Endodermal cell (in vitro differentiated cells): ENCODE results near the gene TFF1. TPM values are rescaled to one million over a fixed set of nuclear protein-coding genes. Genes with fewer than 3 reads are reported as not detected.

ENCODE experiments used
- DNase-seq: peaks from one replicate; pipeline ENCODE4 v3.0.0-alpha.2; 2017
- H3K27ac ChIP-seq: 2 replicates; pipeline ENCODE4 v1.5.1; 2013; ENCODE audit warnings: mild to moderate bottlenecking, low read depth, low read length, moderate library complexity
- H3K27me3 ChIP-seq: 2 replicates; pipeline ENCODE4 v1.6.1; 2013; ENCODE audit warnings: mild to moderate bottlenecking, low read length, moderate library complexity; ENCODE audit not compliant: insufficient read depth, control insufficient read depth, poor library complexity, severe bottlenecking
- H3K36me3 ChIP-seq: 2 replicates; pipeline ENCODE4 v1.7.0; 2013; ENCODE audit warnings: mild to moderate bottlenecking, low read length, moderate library complexity; ENCODE audit not compliant: control insufficient read depth, insufficient read depth
- H3K4me1 ChIP-seq: one replicate; pipeline ENCODE4 v1.7.0; 2013; ENCODE audit warnings: low read length; ENCODE audit not compliant: control insufficient read depth, insufficient read depth
- H3K4me3 ChIP-seq: 2 replicates; pipeline ENCODE4 v1.5.1; 2013; ENCODE audit warnings: mild to moderate bottlenecking, low read length, moderate library complexity
- H3K9ac ChIP-seq: 2 replicates; pipeline ENCODE4 v1.6.1; 2013; ENCODE audit warnings: mild to moderate bottlenecking, low read length, moderate library complexity; ENCODE audit not compliant: poor library complexity, severe bottlenecking; ENCODE audit errors: extremely low read depth
- H3K9me3 ChIP-seq: 2 replicates; pipeline ENCODE4 v1.6.1; 2013; ENCODE audit warnings: mild to moderate bottlenecking, low read length, moderate library complexity; ENCODE audit not compliant: control insufficient read depth
- H3K27ac Mint-ChIP-seq: 2 replicates; pipeline ENCODE4 v1.8.0; 2020; ENCODE audit warnings: mixed read lengths
- H3K27me3 Mint-ChIP-seq: 2 replicates; pipeline ENCODE4 v1.8.0; 2021; ENCODE audit warnings: mild to moderate bottlenecking, mixed read lengths; ENCODE audit not compliant: insufficient read depth
- H3K36me3 Mint-ChIP-seq: 2 replicates; pipeline ENCODE4 v1.8.0; 2020; ENCODE audit warnings: low read depth, mixed read lengths
- H3K4me1 Mint-ChIP-seq: 2 replicates; pipeline ENCODE4 v1.8.0; 2020; ENCODE audit warnings: mixed read lengths
- H3K4me3 Mint-ChIP-seq: 2 replicates; pipeline ENCODE4 v1.8.0; 2020; ENCODE audit warnings: mild to moderate bottlenecking, moderate library complexity, mixed read lengths
- H3K9me3 Mint-ChIP-seq: 2 replicates; pipeline ENCODE4 v1.8.0; 2020; ENCODE audit warnings: mild to moderate bottlenecking, mixed read lengths
- CTCF ChIP-seq: fragments of 200-600 bp; sonication (generic); conservative IDR thresholded peaks from 2 replicates; pipeline ENCODE4 v1.5.0; 2021; ENCODE audit warnings: antibody characterized with exemption, mild to moderate bottlenecking
- WGBS, 2 experiments: methylation state at CpG; one replicate each; pipeline versions ENCODE4 v1.1.5 to v1.1.7; 2013; ENCODE audit warnings: missing lambda C conversion rate in 2 of 2, mixed read lengths in 1 of 2; ENCODE audit not compliant: insufficient coverage in 1 of 2, insufficient read length in 1 of 2; 5-methylcytosine and 5-hydroxymethylcytosine counted together
- total RNA-seq, 2 donors: library from RNA; stranded (reverse); fragmentation: NEBNext Ultra II Directional in 1 of 2; extraction: Animal tissue kit (Norgen Biotek cat#: 25700) in 1 of 2; gene quantifications; 2 replicates in 1 of 2; 3 replicates in 1 of 2; pipeline ENCODE4 v1.2.1, GENCODE V29; 2021

TFF1 gene
- total RNA-seq, 2 donors from 2014 or later: 1.6 to 3.7 TPM

GRCh38 chr21:42381347-42381984 lies 15.1 kb upstream of the TFF1 start:
- Mint-ChIP-seq H3K4me1 (no peaks in the 10 kb centered on the region), H3K9me3 (peaks cover 10% of the 10 kb centered on the region), H3K27me3 (peaks cover 8% of the 10 kb centered on the region), H3K27ac (no peak overlapping the region), H3K4me3 (no peak overlapping the region), H3K36me3 (no peaks in the 10 kb centered on the region)
- Histone ChIP-seq H3K4me1 (no peaks in the 10 kb centered on the region), H3K4me3 (no peak overlapping the region), H3K36me3 (no peaks in the 10 kb centered on the region), H3K9ac (no peak overlapping the region), H3K27ac (no peak overlapping the region), H3K9me3 (no peaks in the 10 kb centered on the region), H3K27me3 (no peaks in the 10 kb centered on the region)
- WGBS, 2 experiments: 27 to 50% methylated on average over 1 of the region's 1 CpG
- TF ChIP-seq CTCF: peak; percentile 89
- peak; percentile 82 for DNase-seq

GRCh38 chr21:42379426-42380215 lies 13.3 kb upstream of the TFF1 start:
- H3K27me3 ChIP-seq: no peaks in the 10 kb centered on the region
- no peaks in the 10 kb centered on the region for H3K36me3 ChIP-seq
- Mint-ChIP-seq H3K4me1 (peaks cover 4% of the 10 kb centered on the region), H3K9me3 (peaks cover 10% of the 10 kb centered on the region), H3K27ac (no peak overlapping the region), H3K36me3 (no peaks in the 10 kb centered on the region), H3K4me3 (no peak overlapping the region), H3K27me3 (peaks cover 6% of the 10 kb centered on the region)
- no peaks in the 10 kb centered on the region for H3K4me1 ChIP-seq
- TF ChIP-seq CTCF: no peak
- 85 to 89% methylated on average over 14 to 17 of the region's 17 CpGs for WGBS, 2 experiments
- no peak for DNase-seq
- no peak overlapping the region for H3K27ac ChIP-seq
- no peak overlapping the region for H3K4me3 ChIP-seq
- H3K9me3 ChIP-seq: no peaks in the 10 kb centered on the region
- H3K9ac ChIP-seq: no peak overlapping the region

GRCh38 chr21:42378418-42378817 lies 12.1 kb upstream of the TFF1 start:
- DNase-seq: no peak
- peaks cover 10% of the 10 kb centered on the region for H3K9me3 Mint-ChIP-seq
- no peak overlapping the region for H3K4me3 Mint-ChIP-seq
- Histone ChIP-seq H3K4me1 (no peaks in the 10 kb centered on the region), H3K9me3 (no peaks in the 10 kb centered on the region), H3K27me3 (no peaks in the 10 kb centered on the region), H3K9ac (no peak overlapping the region), H3K36me3 (no peaks in the 10 kb centered on the region), H3K27ac (no peak overlapping the region), H3K4me3 (no peak overlapping the region)
- no peaks in the 10 kb centered on the region for H3K36me3 Mint-ChIP-seq
- TF ChIP-seq CTCF: no peak
- H3K4me1 Mint-ChIP-seq: peaks cover 4% of the 10 kb centered on the region
- no peak overlapping the region for H3K27ac Mint-ChIP-seq
- WGBS, 2 experiments: 87 to 89% methylated on average over 7 to 8 of the region's 8 CpGs
- peaks cover 6% of the 10 kb centered on the region for H3K27me3 Mint-ChIP-seq
